Activated T-cell treated with anti-CD3 and anti-CD28 coated beads, Interleukin-2, amount 50 U/mL, for 72 hours (primary cell): ENCODE measurements around the gene CABLES1. TPM values are rescaled to one million over a fixed set of nuclear protein-coding genes. Genes with fewer than 3 reads are reported as not detected.
A peak's percentile ranks its signal among the peaks of the same experiment; 100 is the strongest.

Experiments used
- ATAC-seq, 2 donors: fragments of 150-1000 bp; cut with Tn5 transposase; replicated peaks in 1 of 2; 2 replicates each; pipeline ENCODE4 v1.10.0; 2021; ENCODE audit warnings: moderate library complexity in 2 of 2, mild to moderate bottlenecking in 1 of 2
- DNase-seq, 2 donors: peaks; one replicate each; pipeline ENCODE4 v3.0.0; 2021 to 2022; ENCODE audit warnings: mixed read lengths in 1 of 2
- H3K27ac Mint-ChIP-seq: one replicate; pipeline ENCODE4 v1.8.0; 2022; ENCODE audit warnings: mild to moderate bottlenecking, moderate library complexity, mixed read lengths
- H3K27me3 Mint-ChIP-seq: one replicate; pipeline ENCODE4 v1.8.0; 2022; ENCODE audit warnings: low read depth, mixed read lengths
- H3K36me3 Mint-ChIP-seq, 2 donors: one replicate each; pipeline ENCODE4 v1.8.0; 2022; ENCODE audit warnings: mixed read lengths in 2 of 2, mild to moderate bottlenecking in 1 of 2; ENCODE audit not compliant: insufficient read depth in 2 of 2
- H3K4me1 Mint-ChIP-seq: one replicate; pipeline ENCODE4 v1.8.0; 2022; ENCODE audit warnings: low read depth, mixed read lengths
- H3K4me3 Mint-ChIP-seq, 2 donors: one replicate each; pipeline ENCODE4 v1.8.0; 2022; ENCODE audit warnings: mild to moderate bottlenecking in 2 of 2, mixed read lengths in 2 of 2, moderate library complexity in 2 of 2
- H3K9me3 Mint-ChIP-seq, 2 donors: one replicate each; pipeline ENCODE4 v1.8.0; 2022; ENCODE audit warnings: mixed read lengths in 2 of 2
- total RNA-seq, 2 donors: library from RNA; stranded (reverse); gene quantifications; one replicate each; pipeline ENCODE4 v1.2.3, GENCODE V29; 2022

Gene CABLES1
- total RNA-seq, 2 donors from 2014 or later: 5.5 to 15.0 TPM

DNA sequence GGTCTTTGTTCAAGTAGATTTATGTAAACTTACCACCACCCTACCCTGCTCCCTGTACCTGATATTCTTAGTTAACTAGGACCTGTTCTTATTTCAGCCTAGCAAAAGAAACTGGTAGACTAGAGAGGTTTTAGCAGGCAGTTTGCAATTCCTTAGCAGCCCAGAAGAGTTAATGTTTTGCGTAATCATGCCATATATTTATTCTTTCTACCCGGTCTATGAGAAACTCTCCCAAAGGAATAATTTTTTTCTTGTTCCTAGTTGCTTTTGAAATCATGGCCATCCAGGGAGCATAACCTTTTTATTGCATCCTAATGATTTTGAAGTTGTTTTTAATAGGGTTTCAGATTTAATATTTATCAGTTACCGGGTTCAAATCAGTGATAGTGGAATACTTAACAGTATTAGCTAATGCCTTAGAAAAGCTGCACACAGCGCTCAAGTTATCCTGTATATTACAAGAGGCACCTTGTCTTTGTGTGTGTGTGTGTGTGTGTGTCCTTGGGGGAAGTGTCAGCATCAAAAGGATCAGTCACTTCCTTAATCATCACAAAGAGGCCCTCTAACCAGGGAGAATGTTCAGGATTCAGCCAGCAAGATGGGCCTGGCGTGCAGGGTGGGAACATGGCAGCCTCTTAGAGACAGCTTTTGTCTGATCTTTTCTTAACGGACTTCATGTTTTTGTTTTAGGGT lies 52.9 kb downstream of the CABLES1 start:
- H3K36me3 Mint-ChIP-seq: no peaks in the 10 kb centered on the region
- DNase-seq (no peak), ATAC-seq (no peak)
- peaks cover 9% of the 10 kb centered on the region for H3K4me1 Mint-ChIP-seq
- no peaks in the 10 kb centered on the region for H3K9me3 Mint-ChIP-seq
- H3K27ac Mint-ChIP-seq: no peak overlapping the region
- no peak overlapping the region for H3K4me3 Mint-ChIP-seq
- H3K27me3 Mint-ChIP-seq: no peaks in the 10 kb centered on the region

DNA sequence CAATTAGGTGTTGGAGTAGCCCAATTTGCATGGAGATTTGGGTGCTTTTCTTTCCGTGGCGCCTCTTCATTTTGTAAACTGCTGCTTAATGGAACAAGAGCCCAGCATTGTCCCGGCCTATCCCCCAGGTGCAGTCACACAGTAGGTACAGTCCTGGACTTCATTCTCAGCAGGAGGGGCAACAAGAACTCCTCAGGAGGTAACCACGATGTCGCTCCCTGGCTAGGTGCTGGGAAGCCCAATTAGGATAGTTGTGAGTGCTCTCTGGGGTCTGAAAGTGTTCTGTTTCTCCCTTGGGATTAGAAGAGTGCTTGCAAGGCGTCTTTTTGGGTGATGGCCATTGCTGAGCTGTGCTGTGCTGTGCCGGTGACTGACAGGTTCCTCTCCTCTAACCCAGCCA lies 53.8 kb downstream of the CABLES1 start:
- Mint-ChIP-seq H3K4me1 (peaks cover 9% of the 10 kb centered on the region), H3K36me3 (no peaks in the 10 kb centered on the region), H3K27ac (no peak overlapping the region), H3K4me3 (no peak overlapping the region), H3K9me3 (no peaks in the 10 kb centered on the region), H3K27me3 (no peaks in the 10 kb centered on the region)
- ATAC-seq (no peak), DNase-seq (no peak)

DNA sequence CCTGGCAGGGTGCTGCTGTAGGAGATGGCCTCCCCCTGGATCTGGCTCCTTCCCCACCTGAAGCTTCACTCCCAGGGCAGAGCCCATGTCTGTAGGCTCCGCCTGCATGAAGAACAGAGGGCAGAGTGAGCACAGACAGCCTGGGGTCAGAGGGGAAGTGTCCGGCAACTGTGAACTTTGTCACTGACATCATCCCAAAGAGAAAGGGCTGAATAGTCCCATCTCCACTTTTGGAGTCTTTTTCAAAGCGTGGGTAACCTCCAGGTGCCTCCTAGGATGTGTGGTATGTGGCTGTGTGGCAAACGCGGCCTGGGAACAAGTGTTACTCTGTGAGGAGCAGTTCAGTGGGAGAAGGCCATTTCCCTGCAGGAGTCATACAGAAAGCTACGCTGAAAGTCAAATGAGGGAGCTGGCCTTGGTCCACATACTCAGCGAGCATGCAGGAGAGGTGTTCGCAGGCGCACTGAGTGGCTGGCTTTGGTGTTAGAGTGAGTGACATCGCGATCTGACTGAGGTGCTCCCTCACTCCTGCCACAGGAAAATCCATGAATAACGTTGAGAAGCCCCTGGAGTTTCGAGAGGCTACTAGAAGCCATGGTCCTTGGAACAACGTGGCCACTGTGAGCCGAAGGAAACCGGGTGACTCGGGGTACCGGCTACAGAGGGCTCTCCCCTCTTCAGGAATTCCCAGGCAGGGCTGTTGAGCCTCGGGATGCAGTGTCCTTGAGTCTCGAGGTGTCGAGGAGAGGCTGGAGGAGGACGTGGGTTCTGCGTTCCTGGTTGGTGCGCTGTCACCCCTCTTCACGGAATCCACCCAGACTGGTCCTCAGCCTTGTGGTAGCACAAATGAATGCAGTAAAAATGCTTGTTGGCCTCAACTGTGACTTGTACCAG lies 54.7 kb downstream of the CABLES1 start:
- no peak for ATAC-seq
- no peaks in the 10 kb centered on the region for H3K9me3 Mint-ChIP-seq
- H3K27me3 Mint-ChIP-seq: no peaks in the 10 kb centered on the region
- H3K27ac Mint-ChIP-seq: no peak overlapping the region
- no peak for DNase-seq
- peaks cover 9% of the 10 kb centered on the region for H3K4me1 Mint-ChIP-seq
- H3K36me3 Mint-ChIP-seq: no peaks in the 10 kb centered on the region
- H3K4me3 Mint-ChIP-seq: no peak overlapping the region

GRCh38 chr18:23191232-23191631 lies 55.9 kb downstream of the CABLES1 start:
- ATAC-seq: no peak

DNA sequence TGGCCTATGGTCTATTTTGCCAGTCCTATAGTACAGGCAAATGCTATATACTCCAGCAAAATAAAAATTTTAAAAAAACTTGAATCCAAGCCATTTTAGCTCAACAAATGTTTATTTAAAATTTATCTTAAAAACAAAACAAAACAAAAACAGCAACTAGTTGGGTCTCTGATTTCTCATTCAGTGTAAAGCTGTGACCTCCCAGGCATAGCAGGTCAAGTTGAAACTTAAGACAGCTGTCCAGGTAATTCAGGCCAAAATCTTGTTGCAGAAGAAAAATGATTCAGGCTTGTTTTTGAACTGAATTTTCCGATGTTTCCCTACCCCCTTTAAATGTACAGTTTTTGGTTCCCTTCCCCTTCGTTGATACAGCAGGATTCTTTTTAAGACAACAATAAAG lies 58.5 kb downstream of the CABLES1 start:
- Mint-ChIP-seq H3K4me3 (no peak overlapping the region), H3K36me3 (peaks cover 0 to 2% of the 10 kb centered on the region in 2 donors), H3K9me3 (no peaks in the 10 kb centered on the region), H3K27me3 (no peaks in the 10 kb centered on the region), H3K4me1 (peaks cover 9% of the 10 kb centered on the region), H3K27ac (no peak overlapping the region)
- ATAC-seq: no peak
- DNase-seq: no peak

More at GRCh38 chr18:23191232-23191631, 55.9 kb downstream of the CABLES1 start:
- Mint-ChIP-seq H3K4me1 (peaks cover 9% of the 10 kb centered on the region), H3K27me3 (no peaks in the 10 kb centered on the region), H3K36me3 (no peaks in the 10 kb centered on the region), H3K4me3 (no peak overlapping the region), H3K27ac (no peak overlapping the region), H3K9me3 (no peaks in the 10 kb centered on the region)
- DNase-seq: no peak

DNA sequence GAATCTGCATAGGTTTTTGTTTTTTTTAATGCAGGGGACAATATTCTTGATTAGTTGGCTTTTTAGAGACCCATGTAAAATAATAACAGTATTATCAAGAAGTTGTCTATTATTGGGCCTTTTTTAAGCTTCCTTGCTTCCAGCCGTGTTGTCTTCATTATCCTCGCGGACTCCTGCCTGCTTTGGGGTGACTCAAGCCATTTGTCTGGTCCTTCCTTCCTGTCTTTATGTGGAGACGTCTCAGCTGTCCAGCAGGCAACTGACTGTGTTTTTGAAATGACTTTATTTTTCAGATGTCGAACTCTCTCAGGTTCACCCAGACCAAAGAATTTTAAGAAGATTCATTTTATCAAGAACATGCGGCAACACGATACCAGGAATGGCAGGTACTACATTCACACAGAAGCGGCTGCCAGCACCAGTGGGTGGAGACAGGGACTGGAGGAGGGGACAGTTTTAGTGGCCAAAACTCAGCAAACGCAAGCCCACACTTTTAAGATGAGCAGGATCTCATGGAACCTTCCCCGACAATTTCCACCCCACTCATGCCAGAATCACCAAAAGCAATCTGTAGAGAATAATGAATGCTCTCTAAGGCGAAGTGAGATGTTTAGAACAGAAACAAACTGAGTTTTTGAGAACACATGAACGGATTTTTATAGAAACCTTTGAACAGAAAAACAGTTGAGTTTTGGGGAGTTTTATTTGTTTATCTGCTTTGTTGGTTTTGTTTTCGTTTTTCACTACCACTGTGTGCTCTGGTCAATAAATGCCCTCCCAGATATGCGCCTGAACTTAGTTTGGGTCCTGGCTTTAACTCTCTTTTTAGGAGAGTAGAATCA lies 59.1 kb downstream of the CABLES1 start:
- Mint-ChIP-seq H3K27me3 (no peaks in the 10 kb centered on the region), H3K27ac (no peak overlapping the region)

GRCh38 chr18:23194997-23195957 lies 60.0 kb downstream of the CABLES1 start:
- Mint-ChIP-seq H3K27ac (peak overlapping the region; percentile 34), H3K27me3 (no peaks in the 10 kb centered on the region), H3K9me3 (no peaks in the 10 kb centered on the region), H3K4me1 (peaks cover 9% of the 10 kb centered on the region), H3K36me3 (peaks cover 0 to 2% of the 10 kb centered on the region in 2 donors), H3K4me3 (no peak overlapping the region)
- DNase-seq: no peak
- no peak for ATAC-seq

More for the DNA sequence above, 59.1 kb downstream of the CABLES1 start:
- H3K4me3 Mint-ChIP-seq: no peak overlapping the region
- H3K9me3 Mint-ChIP-seq: no peaks in the 10 kb centered on the region
- peaks cover 9% of the 10 kb centered on the region for H3K4me1 Mint-ChIP-seq
- no peak for ATAC-seq
- DNase-seq: no peak
- H3K36me3 Mint-ChIP-seq: peaks cover 0 to 2% of the 10 kb centered on the region in 2 donors

DNA sequence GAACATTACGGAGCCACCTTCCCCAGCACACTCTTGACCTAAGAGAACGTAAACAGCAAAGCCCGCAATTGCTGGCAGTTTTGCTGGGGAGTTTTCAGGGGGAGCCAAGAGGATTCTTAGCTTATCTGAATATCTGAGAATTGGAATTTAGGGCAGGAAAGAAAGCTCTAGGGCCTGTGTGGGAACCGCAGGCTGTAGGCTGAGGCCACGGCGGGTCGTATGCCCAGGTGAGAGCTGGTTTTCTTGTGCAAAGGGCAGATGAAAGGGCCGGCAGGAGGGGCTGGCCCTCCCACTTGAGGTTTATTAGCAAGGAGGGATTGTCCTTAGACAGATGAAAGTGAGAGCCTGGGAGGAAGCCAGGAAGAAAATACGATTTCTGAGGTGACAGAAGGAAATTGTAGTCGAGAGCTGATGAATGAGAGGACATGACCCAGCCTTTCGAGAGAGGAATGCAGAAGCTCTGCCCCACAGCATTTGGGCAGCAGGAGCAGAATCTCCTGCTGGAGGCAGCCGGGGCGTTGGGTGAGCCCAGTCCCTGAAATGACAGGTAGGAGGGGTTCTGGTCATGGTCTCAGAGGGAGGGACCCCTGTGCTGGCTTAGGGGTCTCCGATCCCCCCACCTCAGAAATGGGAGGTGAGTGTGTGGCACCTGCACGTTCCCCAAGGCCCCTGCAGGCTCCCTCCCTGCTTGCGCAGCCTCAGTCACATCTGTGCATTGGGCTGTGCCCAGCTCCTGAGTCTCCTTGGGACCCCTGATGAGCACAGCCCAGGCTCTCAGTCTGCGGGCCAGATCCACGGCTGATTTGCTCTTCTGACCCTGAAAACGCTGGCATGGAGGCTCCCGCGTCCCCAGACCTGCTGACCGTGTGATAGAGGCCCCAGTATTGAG lies 61.1 kb downstream of the CABLES1 start:
- H3K27ac Mint-ChIP-seq: no peak overlapping the region
- H3K4me3 Mint-ChIP-seq: no peak overlapping the region
- no peaks in the 10 kb centered on the region for H3K27me3 Mint-ChIP-seq
- peaks cover 0 to 2% of the 10 kb centered on the region in 2 donors for H3K36me3 Mint-ChIP-seq
- ATAC-seq (no peak), DNase-seq (no peak)
- no peaks in the 10 kb centered on the region for H3K9me3 Mint-ChIP-seq
- peaks cover 9% of the 10 kb centered on the region for H3K4me1 Mint-ChIP-seq

- H3K27me3 Mint-ChIP-seq: peaks cover 12% of the 10 kb centered on the region
- DNase-seq (no peak), ATAC-seq (no peak)
- H3K36me3 Mint-ChIP-seq: peaks cover 2 to 11% of the 10 kb centered on the region in 2 donors
- no peak overlapping the region for H3K4me3 Mint-ChIP-seq
- no peaks in the 10 kb centered on the region for H3K9me3 Mint-ChIP-seq
- H3K4me1 Mint-ChIP-seq: peaks cover 5% of the 10 kb centered on the region
- no peak overlapping the region for H3K27ac Mint-ChIP-seq
These were observed 63.0 kb downstream of the CABLES1 start for GRCh38 chr18:23198217-23198845.

- Mint-ChIP-seq H3K36me3 (peaks cover 9 to 22% of the 10 kb centered on the region in 2 donors), H3K27ac (no peak overlapping the region), H3K9me3 (peaks cover 3 to 5% of the 10 kb centered on the region in 2 donors), H3K4me1 (peaks cover 17% of the 10 kb centered on the region), H3K4me3 (no peak overlapping the region), H3K27me3 (peaks cover 12% of the 10 kb centered on the region)
- no peak for DNase-seq
- ATAC-seq: no peak
These were observed 65.5 kb downstream of the CABLES1 start for GRCh38 chr18:23200756-23201155.

DNA sequence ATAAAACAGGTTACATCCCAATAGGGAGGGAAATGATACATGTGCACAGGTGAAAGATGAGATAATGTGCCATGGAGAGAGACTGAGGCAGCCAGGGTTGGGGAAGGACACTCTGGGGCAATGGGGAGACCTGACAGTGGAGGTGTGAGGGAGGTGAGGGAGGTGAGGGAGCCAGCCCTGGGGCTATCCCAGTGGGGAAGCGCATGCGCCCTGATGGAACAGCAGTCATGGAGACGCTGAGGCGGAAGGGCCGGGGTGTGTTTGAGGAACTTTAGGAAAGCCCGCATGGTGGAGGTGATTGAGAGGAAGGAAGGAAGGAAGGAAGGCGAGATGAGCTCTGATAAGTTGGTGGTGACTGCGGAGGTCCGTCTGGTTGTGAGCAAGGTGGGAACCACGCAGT lies 66.5 kb downstream of the CABLES1 start:
- Mint-ChIP-seq H3K9me3 (peaks cover 3 to 5% of the 10 kb centered on the region in 2 donors), H3K4me3 (no peak overlapping the region), H3K36me3 (peaks cover 9 to 26% of the 10 kb centered on the region in 2 donors), H3K27me3 (peaks cover 12% of the 10 kb centered on the region), H3K4me1 (peaks cover 20% of the 10 kb centered on the region), H3K27ac (no peak overlapping the region)
- no peak for DNase-seq
- no peak for ATAC-seq
